Esophagus muscularis mucosa (tissue), 3 donors: Measurements from ENCODE around the gene COL9A2.

Experiments
- POLR2AphosphoS5 ChIP-seq, 2 donors: sonication (generic); formaldehyde crosslinking; IDR thresholded peaks; one replicate each; pipeline ENCODE4 v1.6.1; 2017; ENCODE audit warnings: antibody characterized with exemption in 2 of 2
- TF ChIP-seq, protein P1 (sequence below), 3 experiments: fragments of 200-600 bp in 2 of 3; fragments of 450-650 bp in 1 of 3; sonication (generic) in 2 of 3; IDR thresholded peaks; one replicate each; pipeline ENCODE4 v1.5.1; 2017 to 2019; ENCODE audit warnings: antibody characterized with exemption in 3 of 3, mild to moderate bottlenecking in 2 of 3, moderate library complexity in 1 of 3

DNA sequence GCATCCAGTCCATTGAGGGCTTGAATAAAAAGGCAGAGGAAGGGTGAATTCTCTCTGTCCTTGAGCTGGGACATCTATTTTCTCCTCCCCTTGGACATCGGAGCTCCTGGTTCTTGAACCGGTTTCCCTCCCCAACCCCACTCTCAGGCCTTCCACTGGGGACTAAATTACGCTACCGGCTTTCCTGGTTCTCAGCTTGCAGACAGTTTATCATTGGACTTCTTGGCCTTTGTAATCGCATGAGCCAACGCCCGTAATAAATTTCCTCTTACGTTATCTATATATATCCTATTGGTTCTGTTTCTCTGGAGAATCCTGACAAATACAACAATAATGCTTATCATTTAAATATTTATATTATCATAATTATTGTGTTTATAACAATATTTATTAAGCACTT, 20.4 kb upstream of the COL9A2 start:
- TF ChIP-seq, protein P1, sequence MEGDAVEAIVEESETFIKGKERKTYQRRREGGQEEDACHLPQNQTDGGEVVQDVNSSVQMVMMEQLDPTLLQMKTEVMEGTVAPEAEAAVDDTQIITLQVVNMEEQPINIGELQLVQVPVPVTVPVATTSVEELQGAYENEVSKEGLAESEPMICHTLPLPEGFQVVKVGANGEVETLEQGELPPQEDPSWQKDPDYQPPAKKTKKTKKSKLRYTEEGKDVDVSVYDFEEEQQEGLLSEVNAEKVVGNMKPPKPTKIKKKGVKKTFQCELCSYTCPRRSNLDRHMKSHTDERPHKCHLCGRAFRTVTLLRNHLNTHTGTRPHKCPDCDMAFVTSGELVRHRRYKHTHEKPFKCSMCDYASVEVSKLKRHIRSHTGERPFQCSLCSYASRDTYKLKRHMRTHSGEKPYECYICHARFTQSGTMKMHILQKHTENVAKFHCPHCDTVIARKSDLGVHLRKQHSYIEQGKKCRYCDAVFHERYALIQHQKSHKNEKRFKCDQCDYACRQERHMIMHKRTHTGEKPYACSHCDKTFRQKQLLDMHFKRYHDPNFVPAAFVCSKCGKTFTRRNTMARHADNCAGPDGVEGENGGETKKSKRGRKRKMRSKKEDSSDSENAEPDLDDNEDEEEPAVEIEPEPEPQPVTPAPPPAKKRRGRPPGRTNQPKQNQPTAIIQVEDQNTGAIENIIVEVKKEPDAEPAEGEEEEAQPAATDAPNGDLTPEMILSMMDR (IDR thresholded peaks at IDR 0.05): no peak
- TF ChIP-seq POLR2AphosphoS5 (IDR thresholded peaks at IDR 0.05): no peak
